Heart left ventricle (tissue), 16 donors: ENCODE results near the gene FRMD1. TPM values are rescaled to one million over a fixed set of nuclear protein-coding genes. Genes with fewer than 3 reads are reported as not detected.

Source experiments
- ATAC-seq, 4 donors: fragments of 200-7000 bp; cut with Tn5 transposase; one replicate each; pipeline ENCODE4 v1.9.1; 2020 to 2022; ENCODE audit warnings: moderate library complexity in 4 of 4, mild to moderate bottlenecking in 3 of 4, moderate number of reproducible peaks in 1 of 4
- DNase-seq, 5 donors: peaks; one replicate each; pipeline ENCODE4 v3.0.0-alpha.2; 2020
- H3K27ac ChIP-seq, 12 donors: fragments of 200-600 bp; sonication (generic) in 4 of 12; one replicate each; pipeline versions ENCODE4 v1.5.0 to v1.8.0; 2016 to 2022; ENCODE audit warnings: mild to moderate bottlenecking in 2 of 12
- H3K27me3 ChIP-seq, 9 donors: fragments of 200-600 bp; sonication (generic) in 2 of 9; one replicate each; pipeline versions ENCODE4 v1.5.1 to v1.8.0; 2016 to 2022; ENCODE audit warnings: mild to moderate bottlenecking in 3 of 9
- H3K36me3 ChIP-seq, 9 donors: fragments of 200-600 bp; sonication (generic) in 2 of 9; one replicate each; pipeline versions ENCODE4 v1.5.0 to v1.8.0; 2018 to 2022; ENCODE audit warnings: mild to moderate bottlenecking in 2 of 9
- H3K4me1 ChIP-seq, 12 donors: fragments of 200-600 bp; sonication (generic) in 4 of 12; one replicate each; pipeline versions ENCODE4 v1.5.0 to v1.8.0; 2016 to 2022; ENCODE audit warnings: mild to moderate bottlenecking in 3 of 12
- H3K4me3 ChIP-seq, 12 donors: fragments of 200-600 bp; sonication (generic) in 4 of 12; one replicate each; pipeline versions ENCODE4 v1.5.0 to v1.8.0; 2017 to 2022; ENCODE audit warnings: mild to moderate bottlenecking in 9 of 12, moderate library complexity in 4 of 12
- H3K9me3 ChIP-seq, 12 donors: fragments of 200-600 bp; sonication (generic) in 4 of 12; one replicate each; pipeline versions ENCODE4 v1.5.0 to v1.8.0; 2016 to 2022; ENCODE audit warnings: mild to moderate bottlenecking in 1 of 12
- CTCF ChIP-seq, 12 donors: fragments of 200-600 bp; sonication (generic) in 4 of 12; IDR thresholded peaks; one replicate each; pipeline versions ENCODE4 v1.5.0 to v1.8.0; 2018 to 2022; ENCODE audit warnings: antibody characterized with exemption in 12 of 12, mild to moderate bottlenecking in 5 of 12
- POLR2A ChIP-seq, 2 donors: fragments of 450-650 bp; IDR thresholded peaks; one replicate each; pipeline ENCODE4 v1.6.1; 2017; ENCODE audit warnings: antibody characterized with exemption in 2 of 2, mild to moderate bottlenecking in 2 of 2, moderate library complexity in 2 of 2
- WGBS, 4 donors: extraction: QIAGEN DNeasy Blood & Tissue Kit in 2 of 4; methylation state at CpG; one replicate each; pipeline versions ENCODE4 v1.1.5 to v1.1.7; 2013 to 2018; 5-methylcytosine and 5-hydroxymethylcytosine counted together
- intact Hi-C, 10 donors: fragments of 100-400 bp; cut with DNase I; formaldehyde crosslinking; loops; one replicate each; pipeline versions ENCODE4 v1.11.1 to v1.14.2; 2022
- polyA plus RNA-seq, 2 donors: library from polyadenylated mRNA; stranded (reverse); fragments of 200-250 nt; gene quantifications; one replicate each; pipeline ENCODE4 v1.2.3, GENCODE V29; 2013
- total RNA-seq, 9 donors: library from RNA; depleted of rRNA in 2 of 9; stranded (reverse); fragments of >200 nt in 2 of 9; fragmentation: NEBNext Ultra II Directional in 3 of 9; extraction: Animal tissue kit (Norgen Biotek cat#: 25700) in 3 of 9; gene quantifications; one replicate each; pipeline versions ENCODE4 v1.1.0 to v1.2.4, GENCODE V29; 2016 to 2023
- donor health status: ischemic (EF 13 %, LVEDD 7.1; RV severe dilation, severe dysfunction).
- donor health status: healthy with polysubstance abuse.
- donor health status: DM: no; HTN: yes; CAD: no.
- donor health status: DM: no; HTN: no; CAD: no.
- donor health status: ischemic (EF 25% LVEDD 6.9; RV normal size, moderate dysfunction).
- donor health status: ischemic (EF 25% LVEDD 5.7; RV mildly dilated, moderate dysfunction).
- donor health status: healthy.
- donor health status: DM: yes; HTN: yes; CAD: no.
- donor health status: ischemic (EF 35%, LVEDD 5.7; RV mildly dilated, moderate dysfunction).
- donor health status: nonischemic (EF 11% LVEDD 7.7; RV severe dilation, severe dysfunction).
- donor health status: DM: yes; HTN: yes; CAD: no.
- donor health status: PGD.
- donor health status: ischemic (EF 29% LVEDD 5.4; RV normal size, mild dysfunction).
- donor health status: nonischemic (EF 23%, LVEDD 6.1; RV moderate dilation, normal function).

Gene FRMD1
- total and polyA plus RNA-seq, 11 donors, result 0.04 to 0.50 (median 0.14) TPM; not detected in 7

GRCh38 chr6:168095716-168096250 lies 16.8 kb upstream of the FRMD1 start:
- no peaks in the 10 kb centered on the region for H3K9me3 ChIP-seq
- peaks cover 0 to 13% (median 0%) of the 10 kb centered on the region in 12 donors for H3K4me1 ChIP-seq
- WGBS, 4 donors, result 91 to 96% (median 92%) methylated on average over 14 of the region's 14 CpGs
- ATAC-seq (no peak), DNase-seq (peak in 1 of 5 donors; percentile 5)
- no peak overlapping the region for H3K4me3 ChIP-seq
- peaks cover 5 to 28% (median 11%) of the 10 kb centered on the region in 9 donors for H3K27me3 ChIP-seq
- H3K27ac ChIP-seq, result no peak overlapping the region
- intact Hi-C loops, result no loop called here
- H3K36me3 ChIP-seq, result no peaks in the 10 kb centered on the region
- TF ChIP-seq POLR2A (IDR thresholded peaks at IDR 0.05), result no peak
- no peak for TF ChIP-seq CTCF (IDR thresholded peaks at IDR 0.05)

GRCh38 chr6:168095171-168095691 lies 16.2 kb upstream of the FRMD1 start:
- no peak for ATAC-seq
- H3K4me1 ChIP-seq, result peaks cover 0 to 13% (median 0%) of the 10 kb centered on the region in 12 donors
- intact Hi-C loops, result no loop called here
- TF ChIP-seq CTCF (IDR thresholded peaks at IDR 0.05) (no peak), POLR2A (IDR thresholded peaks at IDR 0.05) (no peak)
- peak in 2 of 5 donors; percentile 15 to 33 for DNase-seq
- no peak overlapping the region for H3K4me3 ChIP-seq
- 89 to 98% (median 94%) methylated on average over 11 to 17 of the region's 17 CpGs for WGBS, 4 donors
- no peak overlapping the region for H3K27ac ChIP-seq
- peaks cover 0 to 23% (median 8%) of the 10 kb centered on the region in 9 donors for H3K27me3 ChIP-seq
- no peaks in the 10 kb centered on the region for H3K9me3 ChIP-seq
- H3K36me3 ChIP-seq, result no peaks in the 10 kb centered on the region

GRCh38 chr6:168093634-168094033 lies 14.6 kb upstream of the FRMD1 start:
- DNase-seq, result peak in 1 of 5 donors; percentile 6
- Histone ChIP-seq H3K27ac (no peak overlapping the region), H3K27me3 (peaks cover 0 to 8% (median 0%) of the 10 kb centered on the region in 9 donors), H3K4me1 (peaks cover 0 to 13% (median under 1%) of the 10 kb centered on the region in 12 donors), H3K9me3 (no peaks in the 10 kb centered on the region), H3K4me3 (no peak overlapping the region), H3K36me3 (no peaks in the 10 kb centered on the region)
- intact Hi-C loops, result no loop called here
- TF ChIP-seq CTCF (IDR thresholded peaks at IDR 0.05) (no peak), POLR2A (IDR thresholded peaks at IDR 0.05) (no peak)
- no peak for ATAC-seq
- WGBS, 4 donors, result 83 to 94% (median 92%) methylated on average over 11 of the region's 11 CpGs

- TF ChIP-seq CTCF (IDR thresholded peaks at IDR 0.05), result no peak
- TF ChIP-seq POLR2A (IDR thresholded peaks at IDR 0.05), result no peak
- ATAC-seq, result no peak
- DNase-seq, result peak in 2 of 5 donors; percentile 17 to 59
- H3K36me3 ChIP-seq, result no peaks in the 10 kb centered on the region
- no peak overlapping the region for H3K27ac ChIP-seq
- peaks cover 0 to 3% (median 0%) of the 10 kb centered on the region in 9 donors for H3K27me3 ChIP-seq
- peaks cover 0 to 13% (median 5%) of the 10 kb centered on the region in 12 donors for H3K4me1 ChIP-seq
- H3K4me3 ChIP-seq, result no peak overlapping the region
- no peaks in the 10 kb centered on the region for H3K9me3 ChIP-seq
- 51 to 74% (median 63%) methylated on average over 12 of the region's 12 CpGs for WGBS, 4 donors
- intact Hi-C loops, result no loop called here
These were observed 14.1 kb upstream of the FRMD1 start for GRCh38 chr6:168093071-168093505.
